HepG2 (cell line): Measurements from ENCODE around the gene SPAG6. TPM values are rescaled to one million over a fixed set of nuclear protein-coding genes. Genes with fewer than 3 reads are reported as not detected.

Experiments used
- CBX2 ChIP-seq, 2 experiments: fragments of 200-600 bp in 1 of 2; sonication (generic); formaldehyde crosslinking in 1 of 2; IDR thresholded peaks; 2 replicates each; pipeline versions ENCODE4 v1.7.0 to v1.8.1; 2018 to 2022; ENCODE audit warnings: low read depth in 2 of 2, low read length in 1 of 2, mild to moderate bottlenecking in 1 of 2, missing genetic modification reagents in 1 of 2
- DR1 ChIP-seq: sonication (generic); formaldehyde crosslinking; IDR thresholded peaks from 2 replicates; pipeline ENCODE4 v1.8.0; 2021; ENCODE audit warnings: mild to moderate bottlenecking, missing genetic modification reagents, inconsistent platforms
- ELF1 ChIP-seq: sonication (generic); formaldehyde crosslinking; IDR thresholded peaks from 2 replicates; pipeline ENCODE4 v1.4.0; 2020; ENCODE audit warnings: missing genetic modification reagents
- HMG20B ChIP-seq: conservative IDR thresholded peaks from 2 replicates; pipeline ENCODE4 v1.6.1; 2016; ENCODE audit warnings: missing genetic modification reagents, missing compliant biosample characterization
- HNF4A ChIP-seq: sonication (generic); formaldehyde crosslinking; IDR thresholded peaks from 2 replicates; pipeline ENCODE4 v1.4.0; 2020; ENCODE audit warnings: missing genetic modification reagents
- PAWR ChIP-seq: sonication (generic); formaldehyde crosslinking; IDR thresholded peaks from 2 replicates; pipeline ENCODE4 v1.4.0; 2020; ENCODE audit warnings: missing genetic modification reagents, mild to moderate bottlenecking, borderline replicate concordance
- PPARG ChIP-seq: conservative IDR thresholded peaks from 2 replicates; pipeline ENCODE4 v1.6.1; 2016; ENCODE audit warnings: missing biosample characterization, missing genetic modification reagents
- THYN1 ChIP-seq: sonication (generic); formaldehyde crosslinking; IDR thresholded peaks from 2 replicates; pipeline ENCODE4 v1.8.1; 2023; ENCODE audit warnings: low read depth, mild to moderate bottlenecking, moderate library complexity, missing genetic modification reagents, borderline replicate concordance
- ZNF205 ChIP-seq: IDR thresholded peaks from 2 replicates; pipeline ENCODE4 v1.6.1; 2018; ENCODE audit warnings: missing biosample characterization, missing genetic modification reagents
- ZNF326 ChIP-seq: sonication (generic); formaldehyde crosslinking; IDR thresholded peaks from 2 replicates; pipeline ENCODE4 v1.4.0; 2020; ENCODE audit warnings: missing genetic modification reagents, borderline replicate concordance
- ZNF615 ChIP-seq: sonication (generic); formaldehyde crosslinking; IDR thresholded peaks from 2 replicates; pipeline ENCODE4 v1.5.0; 2020; ENCODE audit warnings: mild to moderate bottlenecking, missing genetic modification reagents, borderline replicate concordance
- ZNF703 ChIP-seq: sonication (generic); formaldehyde crosslinking; IDR thresholded peaks from 2 replicates; pipeline ENCODE4 v1.5.1; 2020; ENCODE audit warnings: missing genetic modification reagents, mild to moderate bottlenecking, moderate library complexity, borderline replicate concordance
- ZSCAN12 ChIP-seq: sonication (generic); formaldehyde crosslinking; IDR thresholded peaks from 2 replicates; pipeline ENCODE4 v1.9.0; 2021; ENCODE audit warnings: mild to moderate bottlenecking, missing genetic modification reagents
- ZSCAN21 ChIP-seq: sonication (generic); formaldehyde crosslinking; IDR thresholded peaks from 2 replicates; pipeline ENCODE4 v1.8.0; 2022; ENCODE audit warnings: mild to moderate bottlenecking, missing genetic modification reagents, moderate library complexity, borderline replicate concordance
- polyA plus RNA-seq, 8 experiments: library from polyadenylated mRNA; depleted of rRNA in 3 of 8; stranded (reverse) in 7 of 8; unstranded in 1 of 8; fragments of >200 nt; fragmentation: Illumina TruSeq in 4 of 8; extraction: Trizol in 4 of 8; gene quantifications; 2 replicates each; pipeline versions ENCODE4 v1.2.1 to v1.2.3, GENCODE V29; 2011 to 2016; ENCODE audit warnings: low read depth in 4 of 8, missing spikeins in 1 of 8, mixed read lengths in 1 of 8; ENCODE audit not compliant: insufficient read depth in 1 of 8
- total RNA-seq, 5 experiments: library from RNA; depleted of rRNA; stranded (reverse); fragments of >200 nt; fragmentation: Illumina TruSeq; extraction: Trizol; gene quantifications; 2 replicates each; pipeline ENCODE4 v1.2.3, GENCODE V29; 2016; ENCODE audit warnings: low read depth in 1 of 5
- TF ChIP-seq, protein P1 (sequence below): sonication (generic); formaldehyde crosslinking; IDR thresholded peaks from 2 replicates; pipeline ENCODE4 v1.4.0; 2020; ENCODE audit warnings: mild to moderate bottlenecking, missing genetic modification reagents
- TF ChIP-seq, protein P2 (sequence below): sonication (generic); formaldehyde crosslinking; IDR thresholded peaks from 2 replicates; pipeline ENCODE4 v1.4.0; 2020; ENCODE audit warnings: missing genetic modification reagents, borderline replicate concordance
- TF ChIP-seq, protein P3 (sequence below): sonication (generic); formaldehyde crosslinking; IDR thresholded peaks from 2 replicates; pipeline ENCODE4 v1.5.0; 2020; ENCODE audit warnings: missing genetic modification reagents
- TF ChIP-seq, protein P4 (sequence below): sonication (generic); formaldehyde crosslinking; IDR thresholded peaks from 2 replicates; pipeline ENCODE4 v1.9.0; 2022; ENCODE audit warnings: missing genetic modification reagents, mild to moderate bottlenecking, borderline replicate concordance

SPAG6 gene
- total and polyA plus RNA-seq, 2 of the 13 experiments (the other 11 are each of a cell fraction or from before 2014, with no cell fraction given): not detected

DNA sequence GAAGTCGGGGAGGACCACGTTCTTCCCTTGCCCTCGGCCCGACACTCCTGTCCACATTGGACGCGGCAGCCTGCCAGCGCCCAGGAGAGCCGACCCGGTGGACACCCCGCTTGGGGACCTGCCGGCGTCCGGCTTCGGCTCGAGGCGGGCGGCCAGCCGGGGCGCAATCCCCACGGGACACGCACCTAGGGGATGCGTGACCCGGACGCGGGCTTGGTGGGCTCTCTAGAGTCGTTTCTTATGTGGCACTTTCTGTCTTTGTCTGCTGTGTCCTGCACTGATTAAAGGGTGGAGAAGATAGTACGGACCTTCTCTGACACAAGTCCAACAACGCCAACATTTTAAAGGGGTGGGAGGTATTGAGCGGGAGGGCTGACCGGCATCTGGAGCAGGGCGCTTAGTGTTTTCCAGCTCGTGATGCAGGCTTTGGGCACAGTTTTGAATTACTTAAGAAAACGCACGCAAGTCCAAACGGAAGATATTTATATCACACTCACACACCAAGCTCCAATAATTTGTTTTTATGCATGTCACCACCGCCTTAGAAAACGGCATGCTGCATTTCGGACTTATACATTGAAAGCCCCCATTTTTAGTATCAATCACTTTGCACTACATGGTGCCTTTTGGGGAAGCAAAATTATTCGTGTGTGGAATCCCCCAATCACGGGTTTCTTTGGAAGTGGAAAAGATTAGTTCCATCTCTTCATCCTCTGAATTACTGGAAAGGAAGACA lies 3.9 kb upstream of the SPAG6 start (continued):
- TF ChIP-seq ZNF205 (CRISPR knock-in tag) (no peak), HNF4A (CRISPR knock-in tag) (no peak), ELF1 (CRISPR knock-in tag) (no peak), ZSCAN12 (CRISPR knock-in tag) (no peak), HMG20B (CRISPR knock-in tag) (no peak), ZNF326 (no peak), PPARG (no peak), CBX2 (IDR thresholded peaks at IDR 0.05; ENCODE audit: low read depth, low read length) (peak; percentile 94), CBX2 (CRISPR knock-in tag; IDR thresholded peaks at IDR 0.05; ENCODE audit: low read depth) (no peak; the same call in 1 of the 2 replicates), ZNF703 (CRISPR knock-in tag) (0 out of 2 replicates have a peak, but pooled peaks have one; percentile 32), PAWR (CRISPR knock-in tag) (no peak), ZSCAN21 (no peak; the same call in 1 of the 2 replicates), THYN1 (CRISPR knock-in tag) (no peak), DR1 (CRISPR knock-in tag) (no peak), ZNF615 (CRISPR knock-in tag) (no peak)
- TF ChIP-seq, protein P1, sequence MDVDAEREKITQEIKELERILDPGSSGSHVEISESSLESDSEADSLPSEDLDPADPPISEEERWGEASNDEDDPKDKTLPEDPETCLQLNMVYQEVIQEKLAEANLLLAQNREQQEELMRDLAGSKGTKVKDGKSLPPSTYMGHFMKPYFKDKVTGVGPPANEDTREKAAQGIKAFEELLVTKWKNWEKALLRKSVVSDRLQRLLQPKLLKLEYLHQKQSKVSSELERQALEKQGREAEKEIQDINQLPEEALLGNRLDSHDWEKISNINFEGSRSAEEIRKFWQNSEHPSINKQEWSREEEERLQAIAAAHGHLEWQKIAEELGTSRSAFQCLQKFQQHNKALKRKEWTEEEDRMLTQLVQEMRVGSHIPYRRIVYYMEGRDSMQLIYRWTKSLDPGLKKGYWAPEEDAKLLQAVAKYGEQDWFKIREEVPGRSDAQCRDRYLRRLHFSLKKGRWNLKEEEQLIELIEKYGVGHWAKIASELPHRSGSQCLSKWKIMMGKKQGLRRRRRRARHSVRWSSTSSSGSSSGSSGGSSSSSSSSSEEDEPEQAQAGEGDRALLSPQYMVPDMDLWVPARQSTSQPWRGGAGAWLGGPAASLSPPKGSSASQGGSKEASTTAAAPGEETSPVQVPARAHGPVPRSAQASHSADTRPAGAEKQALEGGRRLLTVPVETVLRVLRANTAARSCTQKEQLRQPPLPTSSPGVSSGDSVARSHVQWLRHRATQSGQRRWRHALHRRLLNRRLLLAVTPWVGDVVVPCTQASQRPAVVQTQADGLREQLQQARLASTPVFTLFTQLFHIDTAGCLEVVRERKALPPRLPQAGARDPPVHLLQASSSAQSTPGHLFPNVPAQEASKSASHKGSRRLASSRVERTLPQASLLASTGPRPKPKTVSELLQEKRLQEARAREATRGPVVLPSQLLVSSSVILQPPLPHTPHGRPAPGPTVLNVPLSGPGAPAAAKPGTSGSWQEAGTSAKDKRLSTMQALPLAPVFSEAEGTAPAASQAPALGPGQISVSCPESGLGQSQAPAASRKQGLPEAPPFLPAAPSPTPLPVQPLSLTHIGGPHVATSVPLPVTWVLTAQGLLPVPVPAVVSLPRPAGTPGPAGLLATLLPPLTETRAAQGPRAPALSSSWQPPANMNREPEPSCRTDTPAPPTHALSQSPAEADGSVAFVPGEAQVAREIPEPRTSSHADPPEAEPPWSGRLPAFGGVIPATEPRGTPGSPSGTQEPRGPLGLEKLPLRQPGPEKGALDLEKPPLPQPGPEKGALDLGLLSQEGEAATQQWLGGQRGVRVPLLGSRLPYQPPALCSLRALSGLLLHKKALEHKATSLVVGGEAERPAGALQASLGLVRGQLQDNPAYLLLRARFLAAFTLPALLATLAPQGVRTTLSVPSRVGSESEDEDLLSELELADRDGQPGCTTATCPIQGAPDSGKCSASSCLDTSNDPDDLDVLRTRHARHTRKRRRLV: no peak
- TF ChIP-seq, protein P2, sequence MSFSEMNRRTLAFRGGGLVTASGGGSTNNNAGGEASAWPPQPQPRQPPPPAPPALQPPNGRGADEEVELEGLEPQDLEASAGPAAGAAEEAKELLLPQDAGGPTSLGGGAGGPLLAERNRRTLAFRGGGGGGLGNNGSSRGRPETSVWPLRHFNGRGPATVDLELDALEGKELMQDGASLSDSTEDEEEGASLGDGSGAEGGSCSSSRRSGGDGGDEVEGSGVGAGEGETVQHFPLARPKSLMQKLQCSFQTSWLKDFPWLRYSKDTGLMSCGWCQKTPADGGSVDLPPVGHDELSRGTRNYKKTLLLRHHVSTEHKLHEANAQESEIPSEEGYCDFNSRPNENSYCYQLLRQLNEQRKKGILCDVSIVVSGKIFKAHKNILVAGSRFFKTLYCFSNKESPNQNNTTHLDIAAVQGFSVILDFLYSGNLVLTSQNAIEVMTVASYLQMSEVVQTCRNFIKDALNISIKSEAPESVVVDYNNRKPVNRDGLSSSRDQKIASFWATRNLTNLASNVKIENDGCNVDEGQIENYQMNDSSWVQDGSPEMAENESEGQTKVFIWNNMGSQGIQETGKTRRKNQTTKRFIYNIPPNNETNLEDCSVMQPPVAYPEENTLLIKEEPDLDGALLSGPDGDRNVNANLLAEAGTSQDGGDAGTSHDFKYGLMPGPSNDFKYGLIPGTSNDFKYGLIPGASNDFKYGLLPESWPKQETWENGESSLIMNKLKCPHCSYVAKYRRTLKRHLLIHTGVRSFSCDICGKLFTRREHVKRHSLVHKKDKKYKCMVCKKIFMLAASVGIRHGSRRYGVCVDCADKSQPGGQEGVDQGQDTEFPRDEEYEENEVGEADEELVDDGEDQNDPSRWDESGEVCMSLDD (CRISPR knock-in tag): no peak
- TF ChIP-seq, protein P3, sequence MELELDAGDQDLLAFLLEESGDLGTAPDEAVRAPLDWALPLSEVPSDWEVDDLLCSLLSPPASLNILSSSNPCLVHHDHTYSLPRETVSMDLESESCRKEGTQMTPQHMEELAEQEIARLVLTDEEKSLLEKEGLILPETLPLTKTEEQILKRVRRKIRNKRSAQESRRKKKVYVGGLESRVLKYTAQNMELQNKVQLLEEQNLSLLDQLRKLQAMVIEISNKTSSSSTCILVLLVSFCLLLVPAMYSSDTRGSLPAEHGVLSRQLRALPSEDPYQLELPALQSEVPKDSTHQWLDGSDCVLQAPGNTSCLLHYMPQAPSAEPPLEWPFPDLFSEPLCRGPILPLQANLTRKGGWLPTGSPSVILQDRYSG: no peak
- TF ChIP-seq, protein P4, sequence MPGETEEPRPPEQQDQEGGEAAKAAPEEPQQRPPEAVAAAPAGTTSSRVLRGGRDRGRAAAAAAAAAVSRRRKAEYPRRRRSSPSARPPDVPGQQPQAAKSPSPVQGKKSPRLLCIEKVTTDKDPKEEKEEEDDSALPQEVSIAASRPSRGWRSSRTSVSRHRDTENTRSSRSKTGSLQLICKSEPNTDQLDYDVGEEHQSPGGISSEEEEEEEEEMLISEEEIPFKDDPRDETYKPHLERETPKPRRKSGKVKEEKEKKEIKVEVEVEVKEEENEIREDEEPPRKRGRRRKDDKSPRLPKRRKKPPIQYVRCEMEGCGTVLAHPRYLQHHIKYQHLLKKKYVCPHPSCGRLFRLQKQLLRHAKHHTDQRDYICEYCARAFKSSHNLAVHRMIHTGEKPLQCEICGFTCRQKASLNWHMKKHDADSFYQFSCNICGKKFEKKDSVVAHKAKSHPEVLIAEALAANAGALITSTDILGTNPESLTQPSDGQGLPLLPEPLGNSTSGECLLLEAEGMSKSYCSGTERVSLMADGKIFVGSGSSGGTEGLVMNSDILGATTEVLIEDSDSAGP (CRISPR knock-in tag): peak; percentile 47; the same call in 1 of the 2 replicates
